Subcutaneous adipose tissue (tissue), 4 donors: Measurements from ENCODE around the gene BRI3. TPM values are rescaled to one million over a fixed set of nuclear protein-coding genes. Genes with fewer than 3 reads are reported as not detected.

Experiments used
- CTCF ChIP-seq: fragments of 450-650 bp; IDR thresholded peaks from one replicate; pipeline ENCODE4 v1.5.1; 2016; ENCODE audit warnings: low read depth, mild to moderate bottlenecking, control low read depth, antibody characterized with exemption, moderate library complexity
- total RNA-seq, 4 donors: library from RNA; depleted of rRNA; stranded (reverse); fragments of >200 nt; gene quantifications; one replicate each; pipeline ENCODE4 v1.1.0, GENCODE V29; 2016

BRI3 gene
- total RNA-seq, 4 donors from 2014 or later = 69.3 to 106 (median 82.5) TPM

DNA sequence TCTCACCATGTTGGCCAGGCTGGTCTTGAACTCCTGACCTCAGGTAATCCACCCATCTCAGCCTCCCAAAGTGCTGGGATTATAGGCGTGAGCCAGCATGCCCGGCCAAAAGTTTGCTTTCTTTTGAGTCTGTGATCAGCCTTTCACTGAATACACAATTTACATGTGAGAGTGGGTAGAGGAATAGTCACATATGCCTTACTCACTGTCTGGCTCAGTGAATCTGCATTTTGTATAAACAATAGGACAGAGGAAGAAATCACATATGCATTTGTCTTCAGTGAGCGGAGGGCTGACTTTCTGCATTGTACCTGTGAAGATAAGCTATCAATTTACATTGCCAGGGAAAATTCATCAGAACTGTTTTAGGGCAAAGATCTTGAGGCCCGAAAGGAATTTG, 27.0 kb upstream of the BRI3 start:
- TF ChIP-seq CTCF = no peak

DNA sequence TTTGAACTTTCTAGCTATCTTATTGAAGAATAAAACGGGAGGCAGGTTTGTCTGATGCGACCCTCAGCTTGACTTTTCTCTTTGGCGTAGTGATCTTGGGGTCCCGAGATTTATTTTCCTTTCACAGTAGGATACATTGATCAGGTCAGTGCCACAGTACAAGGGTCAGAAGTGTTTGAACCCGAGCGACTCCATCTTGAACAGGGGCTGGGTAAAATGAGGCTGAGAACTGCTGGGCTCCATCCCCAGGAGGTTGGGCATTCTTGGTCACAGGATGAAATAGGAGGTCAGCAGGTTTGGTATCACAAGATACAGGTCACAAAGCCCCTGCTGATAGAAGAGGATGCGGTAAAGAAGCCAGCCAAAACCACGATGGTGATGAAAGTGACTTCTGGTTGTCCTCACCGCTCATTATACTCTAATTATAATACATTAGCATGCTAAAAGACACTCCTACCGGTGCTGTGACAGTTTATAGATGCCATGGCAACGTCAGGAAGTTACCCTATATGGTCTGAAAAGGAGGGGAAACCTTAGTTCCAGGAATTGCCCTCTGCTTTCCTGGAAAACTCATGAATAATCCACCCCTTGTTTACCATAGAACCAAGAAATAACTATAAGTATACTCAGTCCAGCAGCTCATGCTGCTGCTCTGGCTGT, 26.4 kb upstream of the BRI3 start:
- TF ChIP-seq CTCF = no peak

- no peak for TF ChIP-seq CTCF
Observed at GRCh38 chr7:98256431-98256830, 25.1 kb upstream of the BRI3 start.

DNA sequence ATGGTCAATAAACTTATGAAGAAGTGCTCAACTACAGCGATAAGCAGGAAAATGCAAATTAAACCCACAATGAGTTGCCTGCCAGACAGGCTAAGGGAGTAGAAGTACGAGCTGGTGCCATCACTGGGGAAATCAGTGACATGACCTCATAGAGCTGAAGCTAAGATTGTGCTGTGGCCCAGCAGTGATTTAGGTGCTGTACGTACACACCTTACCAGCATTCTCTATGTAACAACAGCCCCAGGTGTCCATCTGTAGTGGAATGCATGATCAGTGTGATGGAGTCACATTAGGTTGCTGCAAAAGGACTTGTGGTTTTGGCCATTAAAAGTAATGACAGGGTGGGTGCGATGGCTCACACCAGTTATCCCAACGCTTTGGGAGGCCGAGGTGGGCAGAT, 23.8 kb upstream of the BRI3 start:
- TF ChIP-seq CTCF = no peak

- no peak for TF ChIP-seq CTCF
Observed at GRCh38 chr7:98265841-98266271, 15.6 kb upstream of the BRI3 start.

- TF ChIP-seq CTCF = no peak
Observed at GRCh38 chr7:98266840-98267239, 14.6 kb upstream of the BRI3 start.

DNA sequence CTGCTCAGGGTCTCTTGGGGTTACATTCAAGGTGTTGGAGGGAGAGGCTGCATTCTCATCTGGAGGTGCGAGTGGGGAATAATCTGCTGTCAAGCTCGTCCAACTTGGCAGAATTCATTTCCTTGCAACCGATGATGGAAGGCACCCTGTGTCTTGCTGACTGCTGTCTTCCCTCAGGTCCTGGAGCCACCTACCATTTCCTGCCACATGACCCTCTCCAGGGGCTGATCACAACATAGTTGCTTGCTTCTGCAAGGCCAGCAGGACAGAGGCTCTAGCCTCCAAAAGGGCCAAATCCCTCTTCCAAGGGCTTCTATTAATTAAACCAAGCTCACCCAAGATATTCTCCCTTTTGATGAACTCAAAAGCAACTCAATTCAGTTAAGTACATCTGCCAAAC, 14.2 kb upstream of the BRI3 start:
- TF ChIP-seq CTCF = no peak
